GM18861 (cell line): ENCODE results near the gene CT45A6.
"Not testable (repeated sequence)": the region's sequence is repeated elsewhere in the genome, so short reads cannot be mapped to it uniquely, and the experiment has no call there.

ENCODE experiments used
- ATAC-seq: cut with Tn5 transposase; IDR thresholded peaks from one replicate; pipeline ENCODE4 v1.9.1; 2021; ENCODE audit not compliant: unreplicated experiment

CT45A6 gene, protein sequence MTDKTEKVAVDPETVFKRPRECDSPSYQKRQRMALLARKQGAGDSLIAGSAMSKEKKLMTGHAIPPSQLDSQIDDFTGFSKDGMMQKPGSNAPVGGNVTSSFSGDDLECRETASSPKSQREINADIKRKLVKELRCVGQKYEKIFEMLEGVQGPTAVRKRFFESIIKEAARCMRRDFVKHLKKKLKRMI

DNA sequence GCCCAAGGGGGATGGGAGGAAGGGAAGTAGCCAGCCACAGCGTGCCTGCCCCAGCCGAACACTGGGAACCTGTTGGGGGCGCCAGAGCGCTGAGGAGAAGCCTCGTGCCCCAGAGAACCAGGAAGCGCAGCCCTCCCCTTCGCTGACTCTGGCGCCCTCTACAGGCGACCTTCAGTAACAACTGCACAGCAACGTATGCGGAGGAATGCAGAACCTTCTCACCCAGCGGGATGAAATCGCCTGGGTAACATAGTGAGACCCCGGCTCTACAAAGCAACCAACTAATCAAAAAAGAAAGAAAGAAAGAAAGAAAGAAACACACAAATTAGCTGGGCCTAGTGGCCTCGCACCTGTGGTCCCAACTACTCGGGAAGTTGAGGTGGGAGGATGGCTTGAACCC is at the start of gene CT45A6:
Gene CT45A6, minus strand, starts transcription at position 101 of the 400 bp plus-strand sequence. CDS start 3,794 bp downstream, outside the sequence.
- not testable (repeated sequence) for ATAC-seq

DNA sequence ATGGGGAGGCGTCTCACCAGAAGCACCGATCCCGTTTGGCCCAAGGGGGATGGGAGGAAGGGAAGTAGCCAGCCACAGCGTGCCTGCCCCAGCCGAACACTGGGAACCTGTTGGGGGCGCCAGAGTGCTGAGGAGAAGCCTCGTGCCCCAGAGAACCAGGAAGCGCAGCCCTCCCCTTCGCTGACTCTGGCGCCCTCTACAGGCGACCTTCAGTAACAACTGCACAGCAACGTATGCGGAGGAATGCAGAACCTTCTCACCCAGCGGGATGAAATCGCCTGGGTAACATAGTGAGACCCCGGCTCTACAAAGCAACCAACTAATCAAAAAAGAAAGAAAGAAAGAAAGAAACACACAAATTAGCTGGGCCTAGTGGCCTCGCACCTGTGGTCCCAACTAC is 34.6 kb upstream of the CT45A6 start, which contains the start of gene CT45A7:
Gene CT45A7, minus strand, starts transcription at position 101 of the 400 bp plus-strand sequence. CDS start 3,747 bp downstream, outside the sequence.
- ATAC-seq = not testable (repeated sequence)

DNA sequence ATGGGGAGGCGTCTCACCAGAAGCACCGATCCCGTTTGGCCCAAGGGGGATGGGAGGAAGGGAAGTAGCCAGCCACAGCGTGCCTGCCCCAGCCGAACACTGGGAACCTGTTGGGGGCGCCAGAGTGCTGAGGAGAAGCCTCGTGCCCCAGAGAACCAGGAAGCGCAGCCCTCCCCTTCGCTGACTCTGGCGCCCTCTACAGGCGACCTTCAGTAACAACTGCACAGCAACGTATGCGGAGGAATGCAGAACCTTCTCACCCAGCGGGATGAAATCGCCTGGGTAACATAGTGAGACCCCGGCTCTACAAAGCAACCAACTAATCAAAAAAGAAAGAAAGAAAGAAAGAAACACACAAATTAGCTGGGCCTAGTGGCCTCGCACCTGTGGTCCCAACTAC is 17.3 kb upstream of the CT45A6 start, which contains the start of gene CT45A2:
Gene CT45A2, minus strand, starts transcription at position 101 of the 400 bp plus-strand sequence. CDS start 3,747 bp downstream, outside the sequence.
- ATAC-seq = not testable (repeated sequence)

DNA sequence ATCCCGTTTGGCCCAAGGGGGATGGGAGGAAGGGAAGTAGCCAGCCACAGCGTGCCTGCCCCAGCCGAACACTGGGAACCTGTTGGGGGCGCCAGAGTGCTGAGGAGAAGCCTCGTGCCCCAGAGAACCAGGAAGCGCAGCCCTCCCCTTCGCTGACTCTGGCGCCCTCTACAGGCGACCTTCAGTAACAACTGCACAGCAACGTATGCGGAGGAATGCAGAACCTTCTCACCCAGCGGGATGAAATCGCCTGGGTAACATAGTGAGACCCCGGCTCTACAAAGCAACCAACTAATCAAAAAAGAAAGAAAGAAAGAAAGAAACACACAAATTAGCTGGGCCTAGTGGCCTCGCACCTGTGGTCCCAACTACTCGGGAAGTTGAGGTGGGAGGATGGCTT is 17.2 kb downstream of the CT45A6 start, which contains the start of gene CT45A5:
Gene CT45A5, minus strand, starts transcription at position 101 of the 400 bp plus-strand sequence. CDS start 3,774 bp downstream, outside the sequence.
- ATAC-seq = not testable (repeated sequence)

DNA sequence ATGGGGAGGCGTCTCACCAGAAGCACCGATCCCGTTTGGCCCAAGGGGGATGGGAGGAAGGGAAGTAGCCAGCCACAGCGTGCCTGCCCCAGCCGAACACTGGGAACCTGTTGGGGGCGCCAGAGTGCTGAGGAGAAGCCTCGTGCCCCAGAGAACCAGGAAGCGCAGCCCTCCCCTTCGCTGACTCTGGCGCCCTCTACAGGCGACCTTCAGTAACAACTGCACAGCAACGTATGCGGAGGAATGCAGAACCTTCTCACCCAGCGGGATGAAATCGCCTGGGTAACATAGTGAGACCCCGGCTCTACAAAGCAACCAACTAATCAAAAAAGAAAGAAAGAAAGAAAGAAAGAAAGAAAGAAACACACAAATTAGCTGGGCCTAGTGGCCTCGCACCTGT is 34.5 kb downstream of the CT45A6 start, which contains the start of gene CT45A3:
Gene CT45A3, minus strand, starts transcription at position 101 of the 400 bp plus-strand sequence. CDS start 3,747 bp downstream, outside the sequence.
- ATAC-seq = not testable (repeated sequence)

DNA sequence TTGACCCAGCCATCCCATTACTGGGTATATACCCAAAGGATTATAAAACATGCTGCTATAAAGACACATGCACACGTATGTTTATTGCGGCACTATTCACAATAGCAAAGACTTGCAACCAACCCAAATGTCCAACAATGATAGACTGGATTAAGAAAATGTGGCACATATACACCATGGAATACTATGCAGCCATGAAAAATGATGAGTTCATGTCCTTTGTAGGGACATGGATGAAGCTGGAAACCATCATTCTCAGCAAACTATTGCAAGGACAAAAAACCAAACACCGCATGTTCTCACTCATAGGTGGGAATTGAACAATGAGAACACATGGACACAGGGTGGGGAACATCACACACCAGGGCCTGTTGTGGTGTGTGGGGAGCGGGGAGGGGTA is 57.8 kb downstream of the CT45A6 start:
- ATAC-seq = not testable (repeated sequence)
